ENCODE data around the gene DENND1B. TPM values are rescaled to one million over a fixed set of nuclear protein-coding genes. Genes with fewer than 3 reads are reported as not detected.

The DENND1B gene
- polyA plus RNA-seq, 1 donor (not counting 4 experiments of a cell fraction or from before 2014, with no cell fraction given) = 7.6 TPM

DNA sequence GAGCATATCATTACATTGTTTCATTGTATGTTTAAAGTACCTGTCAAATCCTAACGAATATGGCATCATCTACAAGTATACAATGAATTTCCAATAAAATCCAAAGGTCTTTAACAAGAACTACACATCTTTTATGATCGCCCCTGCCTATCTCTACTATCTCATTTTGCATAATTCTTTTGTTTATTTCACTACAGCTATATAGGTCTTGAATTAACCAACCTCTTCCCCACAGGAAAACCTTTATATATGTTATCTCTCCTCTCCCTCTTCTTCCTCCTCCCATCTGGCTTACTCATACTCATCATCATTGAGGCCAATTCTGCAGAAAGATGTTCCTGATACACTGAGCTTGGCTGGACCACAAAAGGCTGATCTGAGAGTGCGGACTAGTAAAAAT, 175.5 kb downstream of the DENND1B start:
- Histone ChIP-seq H3K9me3 (ENCODE audit: control insufficient read depth, low read depth, low read length) (no peaks in the 10 kb centered on the region), H3K27me3 (ENCODE audit: control insufficient read depth, extremely low read depth, insufficient read depth, low read length) (no peaks in the 10 kb centered on the region), H2AFZ (ENCODE audit: control insufficient read depth, low read length) (no peak overlapping the region), H3K9me1 (ENCODE audit: control insufficient read depth, extremely low read depth, insufficient read depth, low read length) (no peaks in the 10 kb centered on the region), H3K4me1 (ENCODE audit: control insufficient read depth, extremely low read depth, insufficient read depth, low read length) (no peaks in the 10 kb centered on the region), H3K27ac (ENCODE audit: control insufficient read depth, insufficient read depth, low read length) (no peak overlapping the region), H3K36me3 (ENCODE audit: control insufficient read depth in 2 of 2, extremely low read depth in 1 of 2, insufficient read depth in 2 of 2, low read length in 2 of 2) (no peaks in the 10 kb centered on the region), H3K4me2 (ENCODE audit: control insufficient read depth, extremely low read depth, insufficient read depth, low read depth, low read length) (no peak overlapping the region), H3K4me3 (ENCODE audit: control insufficient read depth in 2 of 3, extremely low read depth in 1 of 3, insufficient read depth in 2 of 3, low read depth in 1 of 3, low read length in 3 of 3) (no peak overlapping the region), H3K9ac (ENCODE audit: control insufficient read depth, extremely low read depth, insufficient read depth, low read length) (no peak overlapping the region), H3K79me2 (ENCODE audit: control insufficient read depth, insufficient read depth, low read length) (no peaks in the 10 kb centered on the region), H4K20me1 (ENCODE audit: control insufficient read depth, extremely low read depth, insufficient read depth, low read length) (no peaks in the 10 kb centered on the region)
- dilution Hi-C loops (cut with MboI; ENCODE audit: extremely low pct_ligation_motif_present, low sequenced_read_pairs) = no loop called here
- FAIRE-seq (no peak), DNase-seq (ENCODE audit: low read depth, low spot score) (no peak)
- TF ChIP-seq EZH2 (IDR thresholded peaks at IDR 0.05; ENCODE audit: low read length) = no peak
- TF ChIP-seq, protein P1, sequence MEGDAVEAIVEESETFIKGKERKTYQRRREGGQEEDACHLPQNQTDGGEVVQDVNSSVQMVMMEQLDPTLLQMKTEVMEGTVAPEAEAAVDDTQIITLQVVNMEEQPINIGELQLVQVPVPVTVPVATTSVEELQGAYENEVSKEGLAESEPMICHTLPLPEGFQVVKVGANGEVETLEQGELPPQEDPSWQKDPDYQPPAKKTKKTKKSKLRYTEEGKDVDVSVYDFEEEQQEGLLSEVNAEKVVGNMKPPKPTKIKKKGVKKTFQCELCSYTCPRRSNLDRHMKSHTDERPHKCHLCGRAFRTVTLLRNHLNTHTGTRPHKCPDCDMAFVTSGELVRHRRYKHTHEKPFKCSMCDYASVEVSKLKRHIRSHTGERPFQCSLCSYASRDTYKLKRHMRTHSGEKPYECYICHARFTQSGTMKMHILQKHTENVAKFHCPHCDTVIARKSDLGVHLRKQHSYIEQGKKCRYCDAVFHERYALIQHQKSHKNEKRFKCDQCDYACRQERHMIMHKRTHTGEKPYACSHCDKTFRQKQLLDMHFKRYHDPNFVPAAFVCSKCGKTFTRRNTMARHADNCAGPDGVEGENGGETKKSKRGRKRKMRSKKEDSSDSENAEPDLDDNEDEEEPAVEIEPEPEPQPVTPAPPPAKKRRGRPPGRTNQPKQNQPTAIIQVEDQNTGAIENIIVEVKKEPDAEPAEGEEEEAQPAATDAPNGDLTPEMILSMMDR (optimal IDR thresholded peaks at IDR 0.05 in 1 of 3, IDR thresholded peaks at IDR 0.05 in 1 of 3, conservative IDR thresholded peaks at IDR 0.05 in 1 of 3; ENCODE audit: extremely low read depth in 1 of 3, insufficient read depth in 2 of 3, low read length in 3 of 3) = no peak

DNA sequence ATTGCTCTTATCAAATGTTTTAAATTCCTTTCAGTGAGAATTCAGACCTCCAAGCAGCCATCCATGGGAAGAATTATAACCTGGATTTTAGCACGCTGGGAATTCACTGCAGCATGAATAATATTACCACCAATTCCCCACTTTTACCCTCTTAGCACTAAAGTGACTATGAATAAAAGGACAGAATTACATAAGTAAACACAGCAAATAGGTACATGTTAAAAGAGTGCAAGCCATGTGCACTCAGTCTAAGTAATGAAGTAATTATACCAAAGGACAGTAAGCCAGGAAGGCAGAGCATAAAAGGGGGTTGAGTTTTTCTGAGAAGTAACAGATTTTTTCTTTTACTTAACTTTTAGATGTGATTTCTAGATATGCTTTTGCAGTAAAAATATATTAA, 176.3 kb downstream of the DENND1B start:
- H3K27me3 ChIP-seq (ENCODE audit: control insufficient read depth, extremely low read depth, insufficient read depth, low read length) = no peaks in the 10 kb centered on the region
- H3K4me2 ChIP-seq (ENCODE audit: control insufficient read depth, extremely low read depth, insufficient read depth, low read depth, low read length) = no peak overlapping the region
- H3K4me3 ChIP-seq (ENCODE audit: control insufficient read depth in 2 of 3, extremely low read depth in 1 of 3, insufficient read depth in 2 of 3, low read depth in 1 of 3, low read length in 3 of 3) = no peak overlapping the region
- H3K36me3 ChIP-seq (ENCODE audit: control insufficient read depth in 2 of 2, extremely low read depth in 1 of 2, insufficient read depth in 2 of 2, low read length in 2 of 2) = no peaks in the 10 kb centered on the region
- no peak for TF ChIP-seq EZH2 (IDR thresholded peaks at IDR 0.05; ENCODE audit: low read length)
- TF ChIP-seq, protein P1 (optimal IDR thresholded peaks at IDR 0.05 in 1 of 3, IDR thresholded peaks at IDR 0.05 in 1 of 3, conservative IDR thresholded peaks at IDR 0.05 in 1 of 3; ENCODE audit: extremely low read depth in 1 of 3, insufficient read depth in 2 of 3, low read length in 3 of 3) = no peak
- no peak overlapping the region for H3K27ac ChIP-seq (ENCODE audit: control insufficient read depth, insufficient read depth, low read length)
- no peak overlapping the region for H2AFZ ChIP-seq (ENCODE audit: control insufficient read depth, low read length)
- H3K9me3 ChIP-seq (ENCODE audit: control insufficient read depth, low read depth, low read length) = no peaks in the 10 kb centered on the region
- DNase-seq (ENCODE audit: low read depth, low spot score) = no peak
- H4K20me1 ChIP-seq (ENCODE audit: control insufficient read depth, extremely low read depth, insufficient read depth, low read length) = no peaks in the 10 kb centered on the region
- H3K79me2 ChIP-seq (ENCODE audit: control insufficient read depth, insufficient read depth, low read length) = no peaks in the 10 kb centered on the region
- H3K9ac ChIP-seq (ENCODE audit: control insufficient read depth, extremely low read depth, insufficient read depth, low read length) = no peak overlapping the region
- dilution Hi-C loops (cut with MboI; ENCODE audit: extremely low pct_ligation_motif_present, low sequenced_read_pairs) = no loop called here
- H3K9me1 ChIP-seq (ENCODE audit: control insufficient read depth, extremely low read depth, insufficient read depth, low read length) = no peaks in the 10 kb centered on the region
- H3K4me1 ChIP-seq (ENCODE audit: control insufficient read depth, extremely low read depth, insufficient read depth, low read length) = no peaks in the 10 kb centered on the region
- FAIRE-seq = no peak
